ENCODE results near the gene PLK2.

PLK2 gene

DNA sequence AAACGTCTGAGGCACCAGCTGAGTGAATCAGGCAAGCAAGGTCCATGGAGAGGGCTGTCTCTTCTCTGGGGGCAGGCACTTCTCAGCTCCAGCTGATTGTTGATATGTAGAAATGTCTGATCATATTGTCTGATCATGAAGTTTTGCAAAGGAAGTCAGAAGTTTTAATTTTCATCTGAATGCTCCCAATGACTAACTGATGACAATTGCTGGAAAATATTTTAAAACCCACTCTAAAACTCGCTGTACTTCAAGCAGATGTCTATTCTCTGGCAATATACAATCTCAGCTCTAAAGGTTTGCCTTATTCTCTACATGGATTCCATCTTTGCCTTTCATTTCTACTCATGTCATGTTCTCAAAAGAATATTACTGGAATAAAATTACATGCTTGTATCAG lies 12.7 kb downstream of the PLK2 start:
- no peak for DNase-seq

DNA sequence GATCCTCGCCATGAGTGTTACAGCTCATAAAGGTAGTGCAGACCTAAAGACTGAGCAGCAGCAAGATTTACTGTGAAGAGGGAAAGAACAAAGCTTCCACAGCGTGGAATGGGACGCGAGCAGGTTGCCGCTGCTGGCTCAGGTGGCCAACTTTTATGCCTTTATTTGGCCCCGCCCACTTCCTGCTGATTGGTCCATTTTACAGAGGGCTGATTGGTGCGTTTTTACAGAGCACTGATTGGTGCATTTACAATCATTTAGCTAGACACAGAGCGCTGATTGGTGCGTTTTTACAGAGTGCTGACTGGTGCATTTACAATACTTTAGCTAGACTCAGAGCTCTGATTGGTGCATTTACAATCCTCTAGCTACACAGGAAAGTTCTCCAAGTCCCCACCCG lies 13.9 kb downstream of the PLK2 start:
- DNase-seq = no peak

DNA sequence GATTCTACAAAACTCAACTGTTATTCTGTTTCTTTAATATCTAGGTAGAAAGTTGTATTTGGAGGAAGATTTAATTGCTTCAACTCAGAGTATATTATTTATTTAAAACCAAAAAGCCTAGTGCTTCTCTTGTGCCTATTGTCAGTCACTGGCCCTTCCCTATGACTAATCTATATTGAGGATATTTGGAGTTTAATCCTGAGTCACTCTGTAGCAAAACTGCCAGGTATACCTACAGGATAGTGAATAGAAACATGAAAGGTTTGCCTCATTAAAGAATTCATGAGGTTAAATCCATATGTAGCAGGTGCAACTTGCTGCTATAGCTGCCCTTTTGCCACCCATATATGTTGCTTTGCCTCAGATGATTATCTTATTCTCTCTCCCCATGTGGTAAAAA lies 15.1 kb downstream of the PLK2 start:
- DNase-seq = no peak

GRCh38 chr5:58440901-58441460 lies 18.9 kb downstream of the PLK2 start:
- DNase-seq = no peak

- no peak for DNase-seq
Observed at GRCh38 chr5:58439094-58439644, 20.7 kb downstream of the PLK2 start.

GRCh38 chr5:58437661-58438060 lies 22.2 kb downstream of the PLK2 start:
- DNase-seq = no peak

DNA sequence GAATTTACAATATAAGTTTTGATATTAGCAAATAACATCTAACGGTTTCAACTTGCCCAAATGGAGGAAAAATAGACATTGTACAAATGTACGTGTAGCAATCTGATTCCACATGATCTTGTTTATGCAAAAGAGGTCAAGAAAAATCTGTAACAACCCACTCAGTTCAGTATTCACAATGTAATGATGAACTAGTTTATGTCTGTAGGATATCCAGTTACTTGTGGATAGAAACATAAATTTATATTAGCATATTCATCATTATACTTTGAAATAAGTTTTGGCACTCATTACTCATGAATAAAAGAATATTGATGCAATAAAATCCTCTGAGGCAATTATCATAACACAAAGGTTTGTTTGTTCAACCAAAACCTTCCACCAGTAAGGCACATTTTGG lies 28.1 kb downstream of the PLK2 start:
- no peak for DNase-seq

- DNase-seq = no peak
Observed at GRCh38 chr5:58412932-58413331, 47.0 kb downstream of the PLK2 start.

DNA sequence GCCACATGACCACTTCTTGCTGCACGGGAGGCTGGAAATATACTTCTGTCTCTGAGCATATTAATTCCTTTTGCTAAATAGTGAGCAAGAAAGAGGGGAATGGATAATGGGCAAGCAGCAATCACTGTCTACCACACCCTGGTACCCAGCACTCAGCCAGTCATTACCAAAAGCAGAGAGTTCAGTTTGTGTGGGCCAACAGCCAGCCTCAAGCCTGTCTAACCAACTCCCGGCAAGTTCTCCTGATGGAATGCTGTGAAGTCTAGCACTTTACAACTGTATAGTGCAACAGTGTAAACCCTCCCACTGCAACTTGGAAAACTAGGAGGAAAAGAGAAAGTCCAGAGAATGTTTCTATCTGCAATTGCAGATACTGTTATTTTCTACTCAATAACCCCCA lies 47.8 kb downstream of the PLK2 start:
- DNase-seq = no peak

GRCh38 chr5:58411372-58411771 lies 48.5 kb downstream of the PLK2 start:
- DNase-seq = no peak

- DNase-seq = no peak
Observed at GRCh38 chr5:58410441-58410840, 49.4 kb downstream of the PLK2 start.

DNA sequence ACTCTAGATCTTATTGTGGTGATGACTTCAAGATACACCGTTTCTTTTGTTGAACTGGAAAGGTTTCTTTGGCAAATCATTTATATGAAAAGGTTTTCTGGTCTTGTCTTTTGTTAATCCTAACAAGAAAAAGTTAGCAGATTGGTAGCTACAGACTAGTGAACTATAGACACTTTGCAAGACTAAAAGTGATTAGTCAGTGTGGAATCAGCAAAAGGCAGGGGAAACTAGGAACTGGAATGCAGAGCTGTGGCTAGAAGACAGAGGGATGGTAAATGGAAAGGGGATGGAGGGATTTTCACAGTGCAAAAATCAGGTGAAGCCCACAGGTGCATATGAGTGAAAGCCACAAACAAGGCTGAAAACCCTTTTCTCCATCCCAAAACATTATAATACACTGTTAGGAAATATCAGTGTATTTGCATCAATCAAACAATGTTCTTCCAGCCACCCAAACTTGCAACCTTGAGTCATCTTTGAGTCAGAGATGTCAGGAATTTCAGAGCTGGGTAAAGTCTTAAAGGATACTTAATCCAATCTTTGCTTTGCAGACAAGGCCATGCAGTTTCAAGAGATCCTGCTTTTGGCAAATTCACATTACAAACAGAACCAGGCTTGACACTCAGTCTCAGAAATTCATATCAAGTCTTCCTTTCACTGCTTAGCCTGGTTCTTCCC lies 52.7 kb downstream of the PLK2 start:
- no peak for DNase-seq

- no peak for DNase-seq
Observed at GRCh38 chr5:58406394-58406793, 53.5 kb downstream of the PLK2 start.

GRCh38 chr5:58405175-58405574 lies 54.7 kb downstream of the PLK2 start:
- no peak for DNase-seq

GRCh38 chr5:58404734-58405133 lies 55.2 kb downstream of the PLK2 start:
- DNase-seq = no peak
